WTC11 (cell line): ENCODE results near the gene LRIF1. TPM values are rescaled to one million over a fixed set of nuclear protein-coding genes. Genes with fewer than 3 reads are reported as not detected.
A peak's percentile ranks its signal among the peaks of the same experiment; 100 is the strongest.
"Not testable (repeated sequence)": the region's sequence is repeated elsewhere in the genome, so short reads cannot be mapped to it uniquely, and the experiment has no call there.

ENCODE experiments used
- ATAC-seq: fragments of 200-7000 bp; cut with Tn5 transposase; 2 replicates; pipeline ENCODE4 v1.10.0; 2021; ENCODE audit warnings: mild to moderate bottlenecking, moderate library complexity
- CTCF ChIA-PET: fragments of 300-600 bp; sonication (Branson Sonifier 250); formaldehyde crosslinking; loops from one replicate; lab custom pipeline; 2021; ENCODE audit warnings: antibody characterized with exemption; lab: Charles Lee
- POLR2A ChIA-PET: fragments of 350-600 bp; sonication (Branson Sonifier 250); formaldehyde crosslinking; loops from one replicate; lab custom pipeline; 2021; ENCODE audit warnings: antibody characterized with exemption; lab: Charles Lee
- DNase-seq: peaks from one replicate; pipeline ENCODE4 v3.0.0; 2021; ENCODE audit warnings: low spot score
- H3K27ac Mint-ChIP-seq: 2 replicates; pipeline ENCODE4 v1.8.0; 2021; ENCODE audit warnings: mixed read lengths
- H3K27me3 Mint-ChIP-seq: 2 replicates; pipeline ENCODE4 v1.8.0; 2021; ENCODE audit warnings: low read depth, mild to moderate bottlenecking, moderate library complexity, mixed read lengths
- H3K36me3 Mint-ChIP-seq: 2 replicates; pipeline ENCODE4 v1.8.0; 2021; ENCODE audit warnings: mixed read lengths
- H3K4me1 Mint-ChIP-seq: 2 replicates; pipeline ENCODE4 v1.8.0; 2022; ENCODE audit warnings: mixed read lengths
- H3K4me3 Mint-ChIP-seq: 2 replicates; pipeline ENCODE4 v1.8.0; 2021; ENCODE audit warnings: mild to moderate bottlenecking, moderate library complexity, mixed read lengths
- H3K9me3 Mint-ChIP-seq: 2 replicates; pipeline ENCODE4 v1.8.0; 2021; ENCODE audit warnings: mixed read lengths
- ATF1 ChIP-seq: sonication (generic); formaldehyde crosslinking; IDR thresholded peaks from 2 replicates; pipeline ENCODE4 v1.8.1; 2023; ENCODE audit warnings: mild to moderate bottlenecking, moderate library complexity, missing genetic modification reagents
- ATF3 ChIP-seq: sonication (generic); formaldehyde crosslinking; conservative IDR thresholded peaks from 2 replicates; pipeline ENCODE4 v1.8.1; 2022; ENCODE audit warnings: mild to moderate bottlenecking, missing genetic modification reagents
- CREB1 ChIP-seq: sonication (generic); formaldehyde crosslinking; IDR thresholded peaks from 2 replicates; pipeline ENCODE4 v1.8.0; 2023; ENCODE audit warnings: mild to moderate bottlenecking, missing genetic modification reagents
- CREM ChIP-seq: sonication (generic); formaldehyde crosslinking; IDR thresholded peaks from 2 replicates; pipeline ENCODE4 v1.8.1; 2022; ENCODE audit warnings: mild to moderate bottlenecking, missing genetic modification reagents, moderate library complexity
- ELF4 ChIP-seq: sonication (generic); formaldehyde crosslinking; IDR thresholded peaks from 2 replicates; pipeline ENCODE4 v1.8.1; 2022; ENCODE audit warnings: low read depth, mild to moderate bottlenecking, moderate library complexity, missing genetic modification reagents
- FOXJ3 ChIP-seq: sonication (generic); formaldehyde crosslinking; IDR thresholded peaks from 2 replicates; pipeline ENCODE4 v1.9.0; 2021; ENCODE audit warnings: missing genetic modification reagents, mild to moderate bottlenecking, borderline replicate concordance
- FOXK1 ChIP-seq: sonication (generic); formaldehyde crosslinking; IDR thresholded peaks from 2 replicates; pipeline ENCODE4 v1.8.0; 2022; ENCODE audit warnings: mild to moderate bottlenecking, moderate library complexity, missing genetic modification reagents
- FOXP1 ChIP-seq: sonication (generic); formaldehyde crosslinking; IDR thresholded peaks from 2 replicates; pipeline ENCODE4 v1.8.0; 2022; ENCODE audit warnings: missing genetic modification reagents, mild to moderate bottlenecking, moderate library complexity, borderline replicate concordance
- GTF2I ChIP-seq: fragments of 250-450 bp; sonication (Bioruptor Pico); conservative IDR thresholded peaks from 2 replicates; pipeline ENCODE4 v1.4.0; 2021; ENCODE audit warnings: mild to moderate bottlenecking
- HMGA2 ChIP-seq: fragments of 250-450 bp; sonication (Bioruptor Pico); IDR thresholded peaks from 2 replicates; pipeline ENCODE4 v1.4.0; 2021; ENCODE audit warnings: mild to moderate bottlenecking, moderate library complexity
- IRF1 ChIP-seq: sonication (generic); formaldehyde crosslinking; IDR thresholded peaks from 2 replicates; pipeline ENCODE4 v1.8.0; 2023; ENCODE audit warnings: missing genetic modification reagents
- JAZF1 ChIP-seq: fragments of 250-450 bp; sonication (Bioruptor Pico); IDR thresholded peaks from 2 replicates; pipeline ENCODE4 v1.9.0; 2021; ENCODE audit warnings: moderate library complexity, mild to moderate bottlenecking, inconsistent platforms
- JUN ChIP-seq: sonication (generic); formaldehyde crosslinking; IDR thresholded peaks from 2 replicates; pipeline ENCODE4 v1.8.0; 2023; ENCODE audit warnings: mild to moderate bottlenecking, missing genetic modification reagents
- MAX ChIP-seq: sonication (generic); formaldehyde crosslinking; IDR thresholded peaks from 2 replicates; pipeline ENCODE4 v1.8.0; 2022; ENCODE audit warnings: mild to moderate bottlenecking, missing genetic modification reagents
- MLX ChIP-seq: sonication (generic); formaldehyde crosslinking; IDR thresholded peaks from 2 replicates; pipeline ENCODE4 v1.8.1; 2023; ENCODE audit warnings: mild to moderate bottlenecking, missing genetic modification reagents, moderate library complexity
- MYBL2 ChIP-seq: sonication (generic); formaldehyde crosslinking; IDR thresholded peaks from 2 replicates; pipeline ENCODE4 v1.8.1; 2023; ENCODE audit warnings: mild to moderate bottlenecking, moderate library complexity, missing genetic modification reagents
- NR1H2 ChIP-seq: sonication (generic); formaldehyde crosslinking; IDR thresholded peaks from 2 replicates; pipeline ENCODE4 v1.9.0; 2021; ENCODE audit warnings: mild to moderate bottlenecking, moderate library complexity, missing genetic modification reagents
- SMAD4 ChIP-seq: sonication (generic); formaldehyde crosslinking; IDR thresholded peaks from 2 replicates; pipeline ENCODE4 v1.8.0; 2022; ENCODE audit warnings: mild to moderate bottlenecking, missing genetic modification reagents
- TEAD4 ChIP-seq: sonication (generic); formaldehyde crosslinking; IDR thresholded peaks from 2 replicates; pipeline ENCODE4 v1.8.0; 2022; ENCODE audit warnings: mild to moderate bottlenecking, missing genetic modification reagents
- ZNF396 ChIP-seq: fragments of 250-450 bp; sonication (Bioruptor Pico); IDR thresholded peaks from 2 replicates; pipeline ENCODE4 v1.8.0; 2021; ENCODE audit warnings: mild to moderate bottlenecking, moderate library complexity, borderline replicate concordance
- ZNF671 ChIP-seq: fragments of 250-450 bp; sonication (Bioruptor Pico); IDR thresholded peaks from 2 replicates; pipeline ENCODE4 v1.8.0; 2021; ENCODE audit warnings: mild to moderate bottlenecking
- total RNA-seq: library from RNA; stranded (reverse); gene quantifications from 3 replicates; pipeline ENCODE4 v1.2.3, GENCODE V29; 2021
- TF ChIP-seq, protein P1 (sequence below): sonication (generic); formaldehyde crosslinking; IDR thresholded peaks from 2 replicates; pipeline ENCODE4 v1.8.1; 2023; ENCODE audit warnings: mild to moderate bottlenecking, missing genetic modification reagents
- TF ChIP-seq, protein P2 (sequence below): sonication (generic); formaldehyde crosslinking; IDR thresholded peaks from 2 replicates; pipeline ENCODE4 v1.8.1; 2023; ENCODE audit warnings: mild to moderate bottlenecking, moderate library complexity, missing genetic modification reagents
- TF ChIP-seq, protein P3 (sequence below): fragments of 250-450 bp; sonication (Bioruptor Pico); IDR thresholded peaks from 2 replicates; pipeline ENCODE4 v1.9.0; 2021; ENCODE audit warnings: mild to moderate bottlenecking

The LRIF1 gene
- total RNA-seq, 1 experiment from 2014 or later: 17.2 TPM

DNA sequence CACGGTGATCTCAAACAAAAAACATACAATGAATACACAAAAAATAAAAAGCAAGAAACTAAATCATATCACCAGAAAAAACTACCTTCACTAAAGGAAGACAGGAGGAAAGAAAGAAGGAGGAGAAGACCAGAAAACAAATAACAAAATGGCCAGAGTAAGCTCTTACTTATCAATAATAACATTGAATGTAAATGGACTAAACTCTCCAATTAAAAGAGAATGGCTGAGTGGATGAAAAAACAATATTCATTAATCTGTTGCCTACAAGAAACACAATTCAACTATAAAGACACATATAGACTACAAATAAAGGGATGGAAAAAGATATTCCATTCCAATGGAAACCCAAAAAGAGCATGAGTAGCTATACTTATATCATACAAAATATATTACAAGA is 27.2 kb downstream of the LRIF1 start:
- Mint-ChIP-seq H3K4me1 (no peaks in the 10 kb centered on the region), H3K36me3 (no peaks in the 10 kb centered on the region), H3K27ac (no peak overlapping the region), H3K27me3 (peaks cover 22% of the 10 kb centered on the region), H3K4me3 (no peak overlapping the region), H3K9me3 (peaks cover 31% of the 10 kb centered on the region)
- ChIA-PET CTCF (no interaction called here), POLR2A (no interaction called here)
- no peak for TF ChIP-seq ATF1 (CRISPR knock-in tag)
- no peak for TF ChIP-seq JUN (CRISPR knock-in tag)
- no peak for TF ChIP-seq ZNF671 (CRISPR knock-in tag)
- no peak for TF ChIP-seq MLX (CRISPR knock-in tag)
- TF ChIP-seq FOXK1: no peak
- TF ChIP-seq IRF1 (CRISPR knock-in tag): no peak
- no peak for TF ChIP-seq MYBL2 (CRISPR knock-in tag)
- no peak for TF ChIP-seq ATF3
- TF ChIP-seq, protein P1, sequence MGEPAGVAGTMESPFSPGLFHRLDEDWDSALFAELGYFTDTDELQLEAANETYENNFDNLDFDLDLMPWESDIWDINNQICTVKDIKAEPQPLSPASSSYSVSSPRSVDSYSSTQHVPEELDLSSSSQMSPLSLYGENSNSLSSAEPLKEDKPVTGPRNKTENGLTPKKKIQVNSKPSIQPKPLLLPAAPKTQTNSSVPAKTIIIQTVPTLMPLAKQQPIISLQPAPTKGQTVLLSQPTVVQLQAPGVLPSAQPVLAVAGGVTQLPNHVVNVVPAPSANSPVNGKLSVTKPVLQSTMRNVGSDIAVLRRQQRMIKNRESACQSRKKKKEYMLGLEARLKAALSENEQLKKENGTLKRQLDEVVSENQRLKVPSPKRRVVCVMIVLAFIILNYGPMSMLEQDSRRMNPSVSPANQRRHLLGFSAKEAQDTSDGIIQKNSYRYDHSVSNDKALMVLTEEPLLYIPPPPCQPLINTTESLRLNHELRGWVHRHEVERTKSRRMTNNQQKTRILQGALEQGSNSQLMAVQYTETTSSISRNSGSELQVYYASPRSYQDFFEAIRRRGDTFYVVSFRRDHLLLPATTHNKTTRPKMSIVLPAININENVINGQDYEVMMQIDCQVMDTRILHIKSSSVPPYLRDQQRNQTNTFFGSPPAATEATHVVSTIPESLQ (CRISPR knock-in tag): no peak
- TF ChIP-seq CREB1 (CRISPR knock-in tag): no peak
- TF ChIP-seq SMAD4: no peak
- no peak for TF ChIP-seq FOXJ3 (CRISPR knock-in tag)
- TF ChIP-seq ZNF396 (CRISPR knock-in tag): no peak
- TF ChIP-seq TEAD4: no peak
- TF ChIP-seq JAZF1 (CRISPR knock-in tag): no peak
- TF ChIP-seq CREM (CRISPR knock-in tag): no peak
- TF ChIP-seq FOXP1 (CRISPR knock-in tag): no peak
- TF ChIP-seq, protein P2, sequence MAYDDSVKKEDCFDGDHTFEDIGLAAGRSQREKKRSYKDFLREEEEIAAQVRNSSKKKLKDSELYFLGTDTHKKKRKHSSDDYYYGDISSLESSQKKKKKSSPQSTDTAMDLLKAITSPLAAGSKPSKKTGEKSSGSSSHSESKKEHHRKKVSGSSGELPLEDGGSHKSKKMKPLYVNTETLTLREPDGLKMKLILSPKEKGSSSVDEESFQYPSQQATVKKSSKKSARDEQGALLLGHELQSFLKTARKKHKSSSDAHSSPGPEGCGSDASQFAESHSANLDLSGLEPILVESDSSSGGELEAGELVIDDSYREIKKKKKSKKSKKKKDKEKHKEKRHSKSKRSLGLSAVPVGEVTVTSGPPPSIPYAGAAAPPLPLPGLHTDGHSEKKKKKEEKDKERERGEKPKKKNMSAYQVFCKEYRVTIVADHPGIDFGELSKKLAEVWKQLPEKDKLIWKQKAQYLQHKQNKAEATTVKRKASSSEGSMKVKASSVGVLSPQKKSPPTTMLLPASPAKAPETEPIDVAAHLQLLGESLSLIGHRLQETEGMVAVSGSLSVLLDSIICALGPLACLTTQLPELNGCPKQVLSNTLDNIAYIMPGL: no peak
- no peak for TF ChIP-seq NR1H2
- no peak for TF ChIP-seq HMGA2 (CRISPR knock-in tag)
- ATAC-seq (no peak), DNase-seq (no peak)

DNA sequence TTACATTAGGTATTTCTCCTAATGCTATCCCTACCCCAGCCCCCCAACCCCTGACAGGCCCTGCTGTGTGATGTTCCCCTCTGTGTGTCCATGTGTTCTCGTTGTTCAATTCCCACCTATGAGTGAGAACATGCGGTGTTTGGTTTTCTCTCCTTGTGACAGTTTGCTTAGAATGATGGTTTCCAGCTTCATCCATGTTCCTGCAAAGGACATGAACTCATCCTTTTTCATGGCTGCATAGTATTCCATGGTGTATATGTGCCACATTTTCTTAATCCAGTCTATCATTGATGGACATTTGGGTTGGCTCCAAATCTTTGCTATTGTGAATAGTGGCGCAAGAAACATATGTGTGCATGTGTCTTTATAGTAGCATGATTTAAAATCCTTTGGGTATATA is 32.6 kb downstream of the LRIF1 start:
- not testable (repeated sequence) for H3K4me1 Mint-ChIP-seq
- H3K9me3 Mint-ChIP-seq: peaks cover 15% of the 10 kb centered on the region

GRCh38 chr1:110928904-110929303 is 34.8 kb downstream of the LRIF1 start:
- H3K27ac Mint-ChIP-seq: no peak overlapping the region
- ChIA-PET POLR2A (no interaction called here), CTCF (interaction anchor here (1.1 to 1.4 kb wide), 2 partner anchors 99 to 102 kb away, joined by 3 read pairs; no protein-coding TSS in a partner anchor)
- H3K9me3 Mint-ChIP-seq: peaks cover 19% of the 10 kb centered on the region
- H3K4me3 Mint-ChIP-seq: no peak overlapping the region
- H3K4me1 Mint-ChIP-seq: peaks cover 6% of the 10 kb centered on the region
- no peaks in the 10 kb centered on the region for H3K27me3 Mint-ChIP-seq
- DNase-seq: no peak
- ATAC-seq: no peak
- no peaks in the 10 kb centered on the region for H3K36me3 Mint-ChIP-seq
- TF ChIP-seq ELF4 (CRISPR knock-in tag) (no peak), MAX (no peak)
- TF ChIP-seq, protein P3, sequence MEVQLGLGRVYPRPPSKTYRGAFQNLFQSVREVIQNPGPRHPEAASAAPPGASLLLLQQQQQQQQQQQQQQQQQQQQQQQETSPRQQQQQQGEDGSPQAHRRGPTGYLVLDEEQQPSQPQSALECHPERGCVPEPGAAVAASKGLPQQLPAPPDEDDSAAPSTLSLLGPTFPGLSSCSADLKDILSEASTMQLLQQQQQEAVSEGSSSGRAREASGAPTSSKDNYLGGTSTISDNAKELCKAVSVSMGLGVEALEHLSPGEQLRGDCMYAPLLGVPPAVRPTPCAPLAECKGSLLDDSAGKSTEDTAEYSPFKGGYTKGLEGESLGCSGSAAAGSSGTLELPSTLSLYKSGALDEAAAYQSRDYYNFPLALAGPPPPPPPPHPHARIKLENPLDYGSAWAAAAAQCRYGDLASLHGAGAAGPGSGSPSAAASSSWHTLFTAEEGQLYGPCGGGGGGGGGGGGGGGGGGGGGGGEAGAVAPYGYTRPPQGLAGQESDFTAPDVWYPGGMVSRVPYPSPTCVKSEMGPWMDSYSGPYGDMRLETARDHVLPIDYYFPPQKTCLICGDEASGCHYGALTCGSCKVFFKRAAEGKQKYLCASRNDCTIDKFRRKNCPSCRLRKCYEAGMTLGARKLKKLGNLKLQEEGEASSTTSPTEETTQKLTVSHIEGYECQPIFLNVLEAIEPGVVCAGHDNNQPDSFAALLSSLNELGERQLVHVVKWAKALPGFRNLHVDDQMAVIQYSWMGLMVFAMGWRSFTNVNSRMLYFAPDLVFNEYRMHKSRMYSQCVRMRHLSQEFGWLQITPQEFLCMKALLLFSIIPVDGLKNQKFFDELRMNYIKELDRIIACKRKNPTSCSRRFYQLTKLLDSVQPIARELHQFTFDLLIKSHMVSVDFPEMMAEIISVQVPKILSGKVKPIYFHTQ: no peak

More for the DNA sequence above, 32.6 kb downstream of the LRIF1 start:
- H3K27me3 Mint-ChIP-seq, DNase-seq, CTCF ChIA-PET, H3K4me3 Mint-ChIP-seq, H3K27ac Mint-ChIP-seq, POLR2A ChIA-PET, H3K36me3 Mint-ChIP-seq, ATAC-seq: not testable (repeated sequence)
- 0 out of 2 replicates have a peak, but pooled peaks have one; percentile 33 for TF ChIP-seq GTF2I (CRISPR knock-in tag)
